Parathyroid adenoma (tissue), 2 donors: ENCODE data around the gene DDX23.
"Not testable (repeated sequence)": the region's sequence is repeated elsewhere in the genome, so short reads cannot be mapped to it uniquely, and the experiment has no call there.

Experiments used
- H2AFZ ChIP-seq: fragments of 300-600 bp; sonication (generic); one replicate; pipeline ENCODE4 v1.7.0; 2017; ENCODE audit warnings: antibody characterized with exemption, mild to moderate bottlenecking
- H3K27ac ChIP-seq: fragments of 300-600 bp; sonication (generic); one replicate; pipeline ENCODE4 v1.7.0; 2017
- H3K27me3 ChIP-seq: fragments of 300-600 bp; sonication (generic); one replicate; pipeline ENCODE4 v1.7.0; 2017; ENCODE audit warnings: low read length; ENCODE audit not compliant: control insufficient read depth, insufficient read depth
- H3K36me3 ChIP-seq: fragments of 300-600 bp; sonication (generic); one replicate; pipeline ENCODE4 v1.7.0; 2017; ENCODE audit warnings: low read length; ENCODE audit not compliant: control insufficient read depth, insufficient read depth
- H3K4me1 ChIP-seq: fragments of 300-600 bp; sonication (generic); one replicate; pipeline ENCODE4 v1.7.0; 2017; ENCODE audit warnings: control low read depth
- H3K4me2 ChIP-seq: fragments of 300-600 bp; sonication (generic); one replicate; pipeline ENCODE4 v1.7.0; 2017; ENCODE audit warnings: low read length
- H3K4me3 ChIP-seq: fragments of 300-600 bp; sonication (generic); one replicate; pipeline ENCODE4 v1.7.0; 2017; ENCODE audit warnings: low read depth, low read length
- H3K79me2 ChIP-seq: fragments of 300-600 bp; sonication (generic); one replicate; pipeline ENCODE4 v1.7.0; 2017; ENCODE audit warnings: control low read depth
- H3K9ac ChIP-seq: fragments of 300-600 bp; sonication (generic); one replicate; pipeline ENCODE4 v1.7.0; 2017; ENCODE audit warnings: mild to moderate bottlenecking
- H3K9me3 ChIP-seq: fragments of 300-600 bp; sonication (generic); one replicate; pipeline ENCODE4 v1.7.0; 2017; ENCODE audit warnings: low read length; ENCODE audit not compliant: control insufficient read depth
- CTCF ChIP-seq: fragments of 300-600 bp; sonication (generic); IDR thresholded peaks from one replicate; pipeline ENCODE4 v1.7.0; 2017; ENCODE audit warnings: antibody characterized with exemption, mild to moderate bottlenecking
- donor health status: primary hyperparathyroidism.

DDX23 gene

GRCh38 chr12:48854488-48854887, 2.5 kb upstream of the DDX23 start:
- no peaks in the 10 kb centered on the region for H3K36me3 ChIP-seq
- no peak overlapping the region for H3K4me2 ChIP-seq
- no peak for TF ChIP-seq CTCF
- peaks cover 9% of the 10 kb centered on the region for H3K4me1 ChIP-seq
- no peak overlapping the region for H3K27ac ChIP-seq
- no peaks in the 10 kb centered on the region for H3K9me3 ChIP-seq
- H3K27me3 ChIP-seq = no peaks in the 10 kb centered on the region
- H3K4me3 ChIP-seq = no peak overlapping the region
- H3K79me2 ChIP-seq = peaks cover 21% of the 10 kb centered on the region
- no peak overlapping the region for H2AFZ ChIP-seq
- H3K9ac ChIP-seq = no peak overlapping the region

- no peak overlapping the region for H3K9ac ChIP-seq
- H3K79me2 ChIP-seq = peaks cover 21% of the 10 kb centered on the region
- H3K27me3 ChIP-seq = no peaks in the 10 kb centered on the region
- no peaks in the 10 kb centered on the region for H3K9me3 ChIP-seq
- peak overlapping the region; percentile 78 for H3K27ac ChIP-seq
- peaks cover 9% of the 10 kb centered on the region for H3K4me1 ChIP-seq
- peak; percentile 93 for TF ChIP-seq CTCF
- H3K4me2 ChIP-seq = peak overlapping the region; percentile 45
- H2AFZ ChIP-seq = peak overlapping the region; percentile 85
- H3K36me3 ChIP-seq = no peaks in the 10 kb centered on the region
- peak overlapping the region; percentile 94 for H3K4me3 ChIP-seq
Observed at GRCh38 chr12:48852734-48853688, 1.0 kb upstream of the DDX23 start.

GRCh38 chr12:48842021-48842420, 9.9 kb downstream of the DDX23 start:
- H3K79me2 ChIP-seq, H3K9ac ChIP-seq, H3K4me2 ChIP-seq, H3K4me3 ChIP-seq, H3K4me1 ChIP-seq, H3K9me3 ChIP-seq, H3K27ac ChIP-seq, H3K27me3 ChIP-seq, H3K36me3 ChIP-seq, H2AFZ ChIP-seq: not testable (repeated sequence)

GRCh38 chr12:48838048-48838447, 13.9 kb downstream of the DDX23 start:
- Histone ChIP-seq H2AFZ (no peak overlapping the region), H3K4me3 (no peak overlapping the region), H3K4me1 (no peaks in the 10 kb centered on the region), H3K4me2 (no peak overlapping the region), H3K9ac (no peak overlapping the region), H3K79me2 (no peaks in the 10 kb centered on the region), H3K9me3 (no peaks in the 10 kb centered on the region), H3K27me3 (no peaks in the 10 kb centered on the region), H3K36me3 (no peaks in the 10 kb centered on the region), H3K27ac (no peak overlapping the region)
- TF ChIP-seq CTCF = no peak

GRCh38 chr12:48832321-48833060, 19.5 kb downstream of the DDX23 start:
- Histone ChIP-seq H3K36me3 (no peaks in the 10 kb centered on the region), H3K4me2 (no peak overlapping the region), H2AFZ (no peak overlapping the region), H3K9me3 (no peaks in the 10 kb centered on the region), H3K27me3 (no peaks in the 10 kb centered on the region), H3K4me1 (no peaks in the 10 kb centered on the region), H3K9ac (no peak overlapping the region), H3K27ac (no peak overlapping the region), H3K79me2 (no peaks in the 10 kb centered on the region), H3K4me3 (no peak overlapping the region)
- TF ChIP-seq CTCF = no peak
